HepG2 (cell line): Measurements from ENCODE around the gene HNRNPA0. TPM values are rescaled to one million over a fixed set of nuclear protein-coding genes. Genes with fewer than 3 reads are reported as not detected.

Source experiments
- ATAC-seq: fragments of 200-7000 bp; cut with Tn5 transposase; 3 replicates; pipeline ENCODE4 v1.9.1; 2020; ENCODE audit warnings: mild to moderate bottlenecking, moderate library complexity
- BruUV-seq: library from RNA; stranded (reverse); fragments of 400-500 nt; replicated peaks from 2 replicates; lab custom pipeline; 2021; lab: Mats Ljungman, UMichigan
- CTCF ChIA-PET: fragments of 300-600 bp; formaldehyde crosslinking; extraction: SDS; loops from one replicate; lab custom pipeline; 2021; ENCODE audit warnings: low total read pairs, inconsistent platforms, low intra/inter-chr PET ratio; lab: Yijun Ruan, JAX
- POLR2A ChIA-PET: fragments of 350-600 bp; sonication (Branson Sonifier 250); formaldehyde crosslinking; loops from one replicate; lab custom pipeline; 2020; ENCODE audit warnings: antibody characterized with exemption, inconsistent platforms; lab: Yijun Ruan, JAX
- DNase-seq: peaks from one replicate; pipeline ENCODE4 v3.0.0-alpha.2; 2015; ENCODE audit warnings: low spot score
- FAIRE-seq: peaks from 3 replicates; lab custom pipeline; 2011; peaks lifted over from hg19 to GRCh38; lab: Jason Lieb, UNC
- H2AFZ ChIP-seq: one replicate; pipeline ENCODE4 v1.6.1; 2011; ENCODE audit warnings: low read length, inconsistent platforms
- H3K27ac ChIP-seq: fragments of 300-600 bp; 3 replicates; pipeline ENCODE4 v1.8.0; 2011; ENCODE audit warnings: mixed run types, mild to moderate bottlenecking, mixed read lengths, low read length, inconsistent platforms; ENCODE audit not compliant: insufficient read depth; ENCODE audit errors: extremely low read length
- H3K27me3 ChIP-seq, 2 experiments: fragments of 200-600 bp in 1 of 2; 2 replicates in 1 of 2; 3 replicates in 1 of 2; pipeline versions ENCODE4 v1.6.0 to v1.8.0; 2011; ENCODE audit warnings: low read length in 2 of 2, mild to moderate bottlenecking in 2 of 2, moderate library complexity in 2 of 2, inconsistent platforms in 1 of 2; ENCODE audit not compliant: insufficient read depth in 2 of 2, control insufficient read depth in 1 of 2
- H3K36me3 ChIP-seq, 2 experiments: fragments of 200-600 bp in 1 of 2; replicated peaks in 1 of 2; 2 replicates in 1 of 2; 3 replicates in 1 of 2; pipeline versions ENCODE4 v1.5.1 to v1.8.0; 2011; ENCODE audit warnings: low read length in 2 of 2, inconsistent platforms in 1 of 2; ENCODE audit not compliant: insufficient read depth in 2 of 2, control insufficient read depth in 1 of 2
- H3K4me1 ChIP-seq: 2 replicates; pipeline ENCODE4 v1.5.1; 2012; ENCODE audit warnings: low read length, inconsistent platforms; ENCODE audit not compliant: insufficient read depth
- H3K4me2 ChIP-seq: 2 replicates; pipeline ENCODE4 v1.6.0; 2011; ENCODE audit warnings: low read depth, low read length, inconsistent platforms
- H3K4me3 ChIP-seq, 3 experiments: fragments of 200-600 bp in 1 of 3; sonication (generic), shearing (Covaris generic) in 1 of 3; replicated peaks in 1 of 3; 2 replicates each; pipeline ENCODE4 v1.5.1; 2011 to 2016; ENCODE audit warnings: low read length in 3 of 3, inconsistent platforms in 2 of 3, low read depth in 2 of 3, mild to moderate bottlenecking in 2 of 3, control low read depth in 1 of 3, mixed read lengths in 1 of 3; ENCODE audit not compliant: insufficient read depth in 1 of 3
- H3K79me2 ChIP-seq: one replicate; pipeline ENCODE4 v1.6.1; 2011; ENCODE audit warnings: low read length, inconsistent platforms; ENCODE audit not compliant: insufficient read depth
- H3K9ac ChIP-seq: 2 replicates; pipeline ENCODE4 v1.6.0; 2011; ENCODE audit warnings: mild to moderate bottlenecking, low read depth, low read length, inconsistent platforms; ENCODE audit not compliant: insufficient read depth
- H3K9me3 ChIP-seq: 2 replicates; pipeline ENCODE4 v1.5.1; 2012; ENCODE audit warnings: mild to moderate bottlenecking, low read length
- H4K20me1 ChIP-seq: 2 replicates; pipeline ENCODE4 v1.6.0; 2011; ENCODE audit warnings: inconsistent platforms, mild to moderate bottlenecking, low read length, moderate library complexity; ENCODE audit not compliant: insufficient read depth
- AFF4 ChIP-seq: sonication (generic); formaldehyde crosslinking; IDR thresholded peaks from 2 replicates; pipeline ENCODE4 v1.4.0; 2020; ENCODE audit warnings: missing genetic modification reagents
- ATF7 ChIP-seq, 2 experiments: fragments of 450-650 bp in 1 of 2; sonication (generic) in 1 of 2; formaldehyde crosslinking in 1 of 2; IDR thresholded peaks; 2 replicates each; pipeline versions ENCODE4 v1.4.0 to v1.6.1; 2016 to 2020; ENCODE audit warnings: antibody characterized with exemption in 1 of 2, mild to moderate bottlenecking in 1 of 2, missing genetic modification reagents in 1 of 2
- CSRNP2 ChIP-seq: sonication (generic); formaldehyde crosslinking; conservative IDR thresholded peaks from 2 replicates; pipeline ENCODE4 v1.8.0; 2022; ENCODE audit warnings: low read depth, missing genetic modification reagents
- ZNF816 ChIP-seq: sonication (generic); formaldehyde crosslinking; IDR thresholded peaks from 2 replicates; pipeline ENCODE4 v1.8.0; 2022; ENCODE audit warnings: missing genetic modification reagents, mild to moderate bottlenecking, borderline replicate concordance
- WGBS: methylation state at CpG from one replicate; pipeline ENCODE4 v1.1.6; 2017; ENCODE audit warnings: low lambda C conversion rate; 5-methylcytosine and 5-hydroxymethylcytosine counted together
- in situ Hi-C: cut with HindIII; loops from 2 replicates; pipeline ENCODE4 v1.10.0; 2017; ENCODE audit warnings: low pct_unique_long_range_greater_than_20kb; ENCODE audit not compliant: extremely low pct_ligation_motif_present
- intact Hi-C: fragments of 100-400 bp; cut with micrococcal nuclease; formaldehyde crosslinking; loops from one replicate; pipeline ENCODE4 v1.10.0; 2022; ENCODE audit not compliant: unreplicated experiment
- polyA plus RNA-seq, 8 experiments: library from polyadenylated mRNA; depleted of rRNA in 3 of 8; stranded (reverse) in 7 of 8; unstranded in 1 of 8; fragments of >200 nt; fragmentation: Illumina TruSeq in 4 of 8; extraction: Trizol in 4 of 8; gene quantifications; 2 replicates each; pipeline versions ENCODE4 v1.2.1 to v1.2.3, GENCODE V29; 2011 to 2016; ENCODE audit warnings: low read depth in 4 of 8, missing spikeins in 1 of 8, mixed read lengths in 1 of 8; ENCODE audit not compliant: insufficient read depth in 1 of 8
- total RNA-seq, 5 experiments: library from RNA; depleted of rRNA; stranded (reverse); fragments of >200 nt; fragmentation: Illumina TruSeq; extraction: Trizol; gene quantifications; 2 replicates each; pipeline ENCODE4 v1.2.3, GENCODE V29; 2016; ENCODE audit warnings: low read depth in 1 of 5

Gene HNRNPA0
- total and polyA plus RNA-seq, 2 of the 13 experiments (the other 11 are each of a cell fraction or from before 2014, with no cell fraction given), result 9.0 to 12.9 TPM

- no peaks in the 10 kb centered on the region for H3K79me2 ChIP-seq
- H3K9ac ChIP-seq, result no peak overlapping the region
- intact Hi-C loops (no loop called here), in situ Hi-C loops (no loop called here)
- no peaks in the 10 kb centered on the region for H3K9me3 ChIP-seq
- WGBS, result 81% methylated on average over 3 of the region's 3 CpGs
- H4K20me1 ChIP-seq, result no peaks in the 10 kb centered on the region
- FAIRE-seq, result no peak
- H3K36me3 ChIP-seq, result no peaks in the 10 kb centered on the region
- no TSS peak for BruUV-seq
- no peak overlapping the region for H3K4me2 ChIP-seq
- H2AFZ ChIP-seq, result no peak overlapping the region
- DNase-seq, result no peak
- no peak for ATAC-seq
- no peak overlapping the region for H3K27ac ChIP-seq
- H3K27me3 ChIP-seq, result peaks cover 1 to 8% of the 10 kb centered on the region in 2 experiments; a peak in 2 of 5 replicates
- H3K4me1 ChIP-seq, result peaks cover 25% of the 10 kb centered on the region
- no peak overlapping the region for H3K4me3 ChIP-seq
- TF ChIP-seq ZNF816 (CRISPR knock-in tag), result no peak
- no peak for TF ChIP-seq AFF4
- TF ChIP-seq CSRNP2 (CRISPR knock-in tag), result no peak
- 0 out of 2 replicates have a peak, but pooled peaks have one; percentile 9 for TF ChIP-seq ATF7 (IDR thresholded peaks at IDR 0.05)
- no peak for TF ChIP-seq ATF7 (CRISPR knock-in tag; IDR thresholded peaks at IDR 0.05)
- CTCF ChIA-PET, result no interaction called here
- POLR2A ChIA-PET, result no interaction called here
These were observed 7.4 kb upstream of the HNRNPA0 start for GRCh38 chr5:137761566-137761965.
